Occipital lobe (tissue), 2 donors: Measurements from ENCODE around the gene PRM1. TPM values are rescaled to one million over a fixed set of nuclear protein-coding genes. Genes with fewer than 3 reads are reported as not detected.

Source experiments
- DNase-seq: peaks from one replicate; lab custom pipeline; 2025; lab: John Stamatoyannopoulos, UW
- total RNA-seq: library from RNA; depleted of rRNA; stranded (reverse); fragments of >200 nt; gene quantifications from one replicate; pipeline ENCODE4 v1.2.3, GENCODE V29; 2014

The PRM1 gene
- total RNA-seq, 1 donor from 2014 or later: not detected

DNA sequence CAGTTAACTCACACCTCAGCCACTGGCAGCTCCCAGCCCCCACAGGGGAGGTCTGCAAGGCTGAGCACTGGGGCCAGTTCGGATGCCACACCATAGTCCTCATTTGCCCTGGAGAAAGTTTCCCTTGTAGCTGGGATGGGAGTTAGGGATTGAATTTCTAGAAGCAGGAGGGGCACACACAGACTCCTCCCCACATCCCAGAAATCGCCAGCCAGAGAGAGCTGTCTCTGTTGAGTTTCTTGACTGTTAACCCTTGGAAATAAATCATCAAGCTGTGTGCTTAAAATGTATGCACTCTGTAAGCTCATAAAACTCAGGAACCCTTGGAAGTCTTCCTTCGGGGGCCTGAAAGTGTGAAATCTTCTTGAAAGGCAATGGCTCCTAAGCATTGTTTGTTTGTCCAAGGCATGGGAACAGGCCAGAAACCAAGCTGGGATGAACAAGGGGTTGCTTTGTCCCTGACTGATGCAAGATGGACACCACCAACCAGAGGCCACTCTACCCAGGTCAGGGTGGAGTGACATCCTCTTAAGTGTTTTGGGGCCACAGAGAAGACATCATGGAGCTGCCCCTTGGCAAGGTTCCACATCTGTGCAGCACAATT, 7.3 kb downstream of the PRM1 start:
- no peak for DNase-seq

DNA sequence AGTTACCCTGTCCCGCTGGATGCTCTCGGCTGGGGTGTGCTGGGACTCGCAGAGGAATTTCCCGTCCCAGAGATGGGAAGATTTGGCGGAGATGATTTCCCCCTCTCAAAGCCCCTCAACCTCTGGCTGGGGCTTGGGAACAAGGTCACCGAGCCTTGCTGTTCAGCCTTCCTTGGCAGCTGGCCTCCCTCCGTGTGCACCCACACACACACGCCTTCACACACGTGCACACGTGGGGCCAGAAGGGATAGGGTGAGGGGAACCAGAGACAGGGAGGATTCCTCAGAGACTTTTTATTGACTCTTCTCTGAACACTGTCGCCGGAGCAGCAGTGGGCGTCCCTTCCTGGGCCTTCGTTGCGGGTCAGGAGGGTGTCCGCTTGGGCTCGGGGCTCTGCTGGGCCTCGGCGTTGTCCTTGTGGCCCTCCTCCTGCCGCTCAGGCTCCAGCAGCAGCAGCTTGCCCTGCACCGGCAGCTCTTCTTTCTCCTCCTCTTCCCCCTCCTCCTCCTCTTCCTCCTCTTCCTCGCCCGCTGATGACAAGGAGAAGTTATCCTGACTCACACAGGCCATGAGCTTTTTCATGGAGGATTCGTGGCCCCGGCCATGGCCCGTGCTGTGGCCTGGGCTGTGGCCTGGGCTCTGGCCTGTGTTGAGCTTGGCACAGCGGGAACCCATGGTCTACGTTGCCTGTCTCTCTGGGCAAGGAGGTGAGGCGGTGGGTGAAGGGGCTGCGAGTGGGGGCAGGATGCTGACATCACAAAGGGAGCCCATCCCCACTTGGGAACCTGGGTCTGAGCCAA, 8.0 kb downstream of the PRM1 start, which contains the start of gene PRM3:
PRM3 (minus strand) TSS at position 709 of the 800 bp plus-strand sequence; CDS start at position 675, 34 bp downstream.
- DNase-seq: no peak

DNA sequence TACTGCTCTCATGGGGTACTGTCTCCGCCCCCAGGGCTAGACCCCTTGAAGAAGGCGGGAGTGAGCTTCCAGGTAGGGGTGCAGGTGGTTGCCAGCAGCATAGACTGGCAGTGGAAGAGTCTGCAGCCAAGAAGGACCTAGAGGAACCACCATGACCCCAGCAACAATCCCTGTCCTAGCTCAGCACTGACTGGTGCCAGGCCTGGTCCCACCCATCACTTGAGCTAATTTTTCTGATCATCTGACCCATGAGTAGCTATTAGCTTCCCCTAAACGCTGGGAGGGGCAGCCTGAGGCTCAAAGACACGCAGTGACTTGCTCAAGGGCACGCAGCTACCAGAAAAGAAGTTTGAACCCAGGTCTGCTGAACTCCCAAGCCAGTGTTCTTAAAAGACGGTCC, 8.6 kb downstream of the PRM1 start:
- DNase-seq: no peak

DNA sequence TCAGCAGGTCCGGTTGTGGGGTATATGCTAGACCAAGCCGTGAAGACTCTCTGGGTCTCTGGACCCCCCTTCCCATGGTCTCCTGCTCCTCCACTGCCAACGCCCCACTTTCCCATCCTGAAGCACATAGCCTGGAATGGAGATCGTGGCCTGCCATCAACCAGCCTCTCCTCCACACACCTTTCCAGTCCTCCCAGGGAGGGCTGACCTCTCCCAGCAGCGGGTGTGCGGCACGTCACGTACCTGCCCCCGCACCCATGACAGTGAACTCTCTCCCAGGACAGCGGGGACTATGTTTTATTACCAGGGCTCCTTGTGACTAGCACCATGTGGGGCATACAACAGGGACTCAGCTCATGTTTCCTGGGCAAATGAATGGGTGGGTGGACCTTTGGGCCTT, 9.5 kb downstream of the PRM1 start:
- no peak for DNase-seq

DNA sequence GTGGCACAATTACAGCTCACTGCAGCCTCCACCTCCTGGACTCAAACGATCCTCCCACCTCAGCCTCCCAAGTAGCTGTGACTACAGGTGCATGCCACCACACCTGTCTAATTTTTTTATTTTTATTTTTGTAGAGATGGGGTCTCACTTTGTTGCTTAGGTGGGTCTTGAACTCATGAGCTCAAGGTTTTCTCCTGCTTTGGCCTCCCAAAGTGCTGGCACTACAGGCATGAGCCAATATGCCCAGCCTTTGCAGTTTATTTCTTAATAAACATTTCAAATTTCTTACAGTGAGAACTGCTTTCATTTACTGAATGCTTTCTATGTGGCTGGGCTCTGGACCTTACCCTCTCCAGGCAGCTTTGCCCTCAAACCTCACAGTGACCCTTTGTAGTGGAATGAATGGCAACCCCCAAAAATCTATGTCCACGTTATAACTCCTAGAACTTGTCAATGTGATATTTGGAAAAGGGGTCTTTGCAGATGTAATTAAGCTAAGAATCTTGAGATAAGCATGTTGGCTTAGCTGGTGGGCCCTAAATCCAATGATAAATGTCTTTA, 10.4 kb downstream of the PRM1 start:
- no peak for DNase-seq

DNA sequence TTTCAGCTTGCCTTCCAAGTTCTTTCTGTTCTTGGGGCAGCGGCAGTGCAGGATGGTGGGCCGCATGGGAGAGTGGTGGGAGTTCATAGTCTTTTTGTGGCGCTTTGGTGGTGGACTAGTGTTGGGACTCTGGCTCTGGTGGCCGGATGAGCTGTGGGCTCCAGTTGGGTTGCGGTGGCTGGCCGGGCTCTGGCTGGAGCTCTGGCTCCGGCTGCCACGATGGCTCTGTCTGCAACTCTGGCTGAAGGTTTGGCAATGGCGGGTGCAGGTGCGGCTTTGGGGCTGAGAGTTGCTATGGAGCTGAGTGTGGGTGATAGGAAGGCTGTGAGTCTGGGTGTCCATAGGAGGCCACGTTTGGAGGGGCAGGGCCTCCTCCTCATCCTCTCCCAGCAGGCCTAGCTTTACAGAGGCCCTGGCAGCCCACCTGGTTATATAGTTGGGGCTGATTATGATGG, 12.2 kb downstream of the PRM1 start, which contains the start of gene TNP2:
TNP2 (minus strand) TSS at position 405 of the 455 bp plus-strand sequence; CDS start at position 342, 63 bp downstream.
- DNase-seq: no peak

DNA sequence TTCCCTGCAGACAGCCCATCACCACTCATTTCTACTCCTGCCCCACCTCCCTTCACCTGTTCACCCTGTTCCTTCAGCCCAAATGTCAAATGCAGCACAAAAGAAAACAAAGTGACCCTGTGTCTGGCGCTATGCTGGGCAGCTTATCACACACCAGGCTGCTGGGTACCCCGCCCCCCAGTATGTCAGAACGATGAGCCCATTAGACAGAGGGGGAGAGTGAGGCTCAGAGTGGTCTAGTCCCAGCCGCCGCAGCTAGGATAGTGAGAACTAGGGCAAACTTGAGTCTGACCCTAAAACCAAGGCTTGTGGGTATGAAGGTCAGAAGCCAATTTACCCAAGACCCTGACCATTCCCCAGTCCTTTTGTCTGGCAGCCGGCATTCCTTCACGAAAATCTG, 16.0 kb downstream of the PRM1 start:
- no peak for DNase-seq

DNA sequence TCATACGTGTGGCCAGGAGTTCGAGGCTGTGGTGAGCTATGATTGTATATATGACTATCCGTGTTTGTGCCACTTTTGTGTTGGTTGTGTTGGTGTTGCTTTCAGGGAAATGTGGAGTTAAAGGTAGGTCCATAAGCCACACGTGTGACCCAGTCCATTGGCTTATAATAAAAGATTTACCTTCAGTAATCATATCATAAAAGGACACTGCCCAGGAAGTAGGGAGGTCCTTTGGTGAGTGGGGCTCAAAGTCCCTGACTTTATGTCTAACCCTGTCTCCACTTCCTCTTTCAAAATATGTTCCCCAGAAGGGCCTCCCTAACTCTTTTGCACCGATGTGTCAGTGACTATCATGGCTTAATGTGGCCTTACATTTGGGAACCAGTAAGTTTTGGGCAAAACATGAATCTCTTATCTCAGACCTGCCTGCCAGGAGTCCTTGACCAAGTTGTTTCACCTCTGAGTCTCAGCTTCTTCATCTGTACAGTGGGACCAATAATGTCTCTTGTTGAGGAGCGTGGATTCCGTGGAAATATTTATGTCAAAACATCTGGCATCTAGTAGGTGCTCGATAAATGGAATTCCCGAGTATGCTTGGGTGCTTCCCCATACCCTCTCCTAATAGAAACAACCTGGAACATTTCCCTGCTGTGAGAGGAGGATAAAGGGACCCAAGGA, 16.8 kb downstream of the PRM1 start:
- DNase-seq: no peak

DNA sequence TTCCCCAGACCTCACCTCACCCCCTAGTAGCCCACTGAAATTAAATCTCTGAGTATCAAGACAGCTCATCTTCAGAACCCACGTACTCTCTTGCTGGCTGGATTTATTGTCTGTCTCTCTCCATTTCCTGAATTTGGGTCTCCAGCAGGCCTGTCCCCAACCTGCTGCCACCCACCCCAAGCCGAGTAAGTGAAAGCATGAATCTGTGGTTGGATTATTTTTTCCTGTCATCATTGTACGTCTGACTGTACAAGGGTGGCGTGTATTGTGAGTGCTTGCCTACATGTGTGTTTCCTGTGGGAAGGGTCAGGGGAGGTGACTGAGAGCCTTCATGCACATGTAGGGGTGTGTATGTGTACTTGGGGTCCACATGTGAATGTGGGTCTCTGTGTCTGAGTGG, 17.4 kb downstream of the PRM1 start:
- no peak for DNase-seq

DNA sequence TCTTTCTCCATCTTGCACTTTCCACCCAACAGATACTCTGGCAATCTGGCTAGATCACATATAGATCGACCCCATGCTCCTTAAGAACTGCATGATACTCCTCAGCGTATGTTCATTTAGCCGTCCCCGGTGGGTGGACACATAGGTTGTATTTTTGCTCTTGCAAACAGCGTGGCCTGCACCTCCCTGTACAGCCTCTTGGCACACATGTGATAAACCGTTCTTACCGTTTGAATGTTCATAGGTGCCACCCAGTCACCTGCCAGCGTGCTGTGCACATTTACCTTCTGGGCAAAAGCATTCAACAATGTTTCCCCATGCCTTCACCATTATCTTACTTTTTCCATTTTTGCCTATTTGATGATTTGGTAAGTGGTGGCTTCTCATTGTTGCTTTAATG, 18.2 kb downstream of the PRM1 start:
- no peak for DNase-seq

DNA sequence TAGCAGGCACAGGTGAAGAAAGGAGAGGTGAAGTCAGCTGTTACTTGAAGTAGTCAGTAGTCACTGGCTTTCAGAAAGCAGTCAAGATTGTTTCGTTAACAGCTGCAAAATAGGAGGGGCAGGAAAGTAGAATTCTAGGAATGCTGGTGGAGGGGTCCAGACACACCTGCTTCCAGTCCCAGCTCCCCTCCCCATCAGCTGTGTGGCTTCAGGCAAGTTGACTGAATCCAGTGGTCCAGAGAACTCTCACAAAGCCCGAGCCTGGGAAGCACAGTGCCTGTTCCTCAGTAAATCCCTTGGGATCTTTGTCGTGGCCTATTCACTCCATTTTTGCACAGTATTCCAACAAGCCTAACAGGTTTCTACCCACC, 20.5 kb downstream of the PRM1 start:
- DNase-seq: no peak

DNA sequence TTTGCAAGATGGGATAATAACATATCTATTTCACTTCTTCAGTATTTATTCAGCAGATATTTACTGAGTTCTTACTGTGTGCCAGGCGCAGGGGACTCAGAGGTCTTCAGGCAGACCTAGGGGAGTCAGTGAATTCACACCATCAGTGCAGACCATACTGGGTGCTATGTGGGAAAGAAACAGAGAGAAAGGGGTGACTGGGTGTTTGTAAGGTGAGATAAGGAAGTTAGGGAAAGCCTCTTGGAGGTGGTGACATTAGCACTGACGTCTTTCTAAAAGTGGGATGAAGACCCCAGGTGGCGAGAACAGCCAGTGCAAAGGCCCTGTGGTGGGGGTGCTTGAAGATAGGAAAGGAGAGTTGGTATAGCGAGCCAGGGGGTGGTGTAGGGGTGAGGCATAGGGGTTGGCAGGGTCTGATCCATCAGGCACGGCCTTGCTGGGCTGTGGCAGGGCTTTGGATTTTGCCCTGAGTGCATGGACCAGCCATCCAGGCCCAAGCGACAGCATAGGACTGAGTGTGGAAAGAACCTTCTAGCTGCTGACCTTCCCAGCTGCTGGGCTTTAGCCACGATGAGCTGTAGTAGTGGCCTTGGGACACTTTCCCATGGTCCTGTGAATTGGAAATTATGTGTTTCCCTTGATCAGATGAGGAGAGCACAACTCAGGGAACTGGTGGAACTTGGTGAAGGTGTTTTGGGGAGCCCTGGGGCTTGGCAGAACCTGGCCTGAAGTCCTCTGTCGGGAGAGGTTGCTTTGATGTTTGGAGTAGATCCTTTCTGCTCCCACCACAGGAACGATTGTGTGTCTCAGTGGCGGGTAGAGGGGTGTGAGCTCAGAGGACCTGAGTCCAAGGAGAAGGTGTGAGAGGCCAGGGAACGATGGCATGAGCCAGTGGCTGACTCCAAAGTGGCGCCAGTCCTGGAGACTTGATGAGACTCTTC, 21.2 kb downstream of the PRM1 start:
- no peak for DNase-seq

DNA sequence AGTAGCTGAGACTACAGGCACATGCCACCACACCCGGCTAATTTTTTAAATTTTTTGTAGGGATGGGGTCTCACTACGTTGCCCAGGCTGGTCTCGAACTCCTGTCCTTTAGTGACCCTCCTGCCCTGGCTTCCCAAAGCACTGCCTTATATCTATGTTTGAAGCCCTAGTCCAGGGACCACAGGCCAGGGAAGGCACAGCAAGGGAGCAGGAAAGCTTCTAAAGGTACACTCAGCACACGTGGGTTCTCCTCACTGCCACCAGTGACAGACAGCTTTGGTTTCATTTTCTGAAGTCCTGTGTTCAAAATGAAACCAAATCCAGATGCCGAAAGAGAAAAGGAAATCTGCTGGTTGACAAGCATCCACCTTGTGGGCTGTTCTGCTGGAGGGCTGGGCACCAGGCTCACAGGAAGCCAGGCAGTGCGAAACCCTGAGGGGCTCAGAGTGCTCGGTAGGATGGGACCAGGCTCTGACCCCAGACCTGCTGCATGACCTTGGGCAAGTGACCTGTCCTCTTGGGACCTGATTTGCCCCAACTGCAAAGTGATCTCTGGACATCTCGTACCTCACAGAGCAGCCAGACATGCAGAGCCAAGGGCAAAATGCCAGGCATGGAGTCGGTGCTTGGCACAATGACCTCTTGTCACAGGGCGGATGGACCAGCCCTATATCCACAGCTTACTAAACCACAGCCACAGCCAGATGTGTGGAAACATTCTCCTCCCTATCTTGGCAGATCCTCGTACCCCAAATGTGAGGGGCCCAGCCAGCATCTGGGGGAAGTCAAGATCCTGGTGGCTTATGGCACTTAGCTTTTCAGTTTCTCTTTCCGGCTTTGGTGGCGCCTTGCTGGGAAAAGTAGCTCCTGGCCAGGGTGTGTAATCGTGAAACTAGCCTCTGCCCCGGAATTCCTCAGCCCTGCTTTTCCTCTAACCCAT, 22.3 kb downstream of the PRM1 start:
- DNase-seq: peak; percentile 7

DNA sequence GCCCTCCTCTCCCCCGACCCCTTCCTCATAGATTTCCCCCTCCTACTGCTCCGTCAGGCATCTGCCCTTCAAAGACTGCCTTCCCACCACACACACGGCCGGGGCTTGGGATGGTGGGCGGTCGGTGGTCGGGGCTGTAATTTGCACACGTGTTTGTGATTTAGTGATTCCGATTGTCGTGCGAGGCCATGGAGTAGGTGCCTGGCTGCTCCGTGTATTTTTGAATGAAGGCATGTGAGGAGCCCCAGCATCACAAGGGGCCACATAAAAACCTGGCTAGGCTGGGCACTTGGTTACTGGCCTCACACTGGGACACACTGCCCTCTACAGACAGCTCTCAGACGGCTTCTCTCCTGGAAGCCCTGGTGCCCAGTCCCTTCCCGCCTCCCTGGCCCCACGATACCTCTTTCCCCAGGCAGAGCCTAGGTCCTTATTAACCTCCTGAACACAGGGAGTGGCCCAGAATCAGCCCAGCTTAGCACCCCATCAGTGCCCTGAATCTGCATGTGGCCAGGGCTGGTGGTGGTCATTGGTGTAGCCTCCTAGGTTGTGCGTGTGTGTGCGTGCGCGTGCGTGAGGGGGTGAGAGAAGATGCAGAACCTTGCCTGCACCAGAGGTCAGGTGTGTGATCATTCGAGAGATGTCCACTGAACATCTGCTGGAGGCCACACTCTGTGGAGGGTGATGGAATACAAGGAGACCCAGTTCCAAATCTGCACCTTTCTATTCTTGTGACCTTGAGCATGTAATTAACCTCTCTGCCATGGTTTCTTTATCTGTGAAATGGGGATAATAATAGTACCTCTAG, 23.8 kb downstream of the PRM1 start:
- peak; percentile 35 for DNase-seq

DNA sequence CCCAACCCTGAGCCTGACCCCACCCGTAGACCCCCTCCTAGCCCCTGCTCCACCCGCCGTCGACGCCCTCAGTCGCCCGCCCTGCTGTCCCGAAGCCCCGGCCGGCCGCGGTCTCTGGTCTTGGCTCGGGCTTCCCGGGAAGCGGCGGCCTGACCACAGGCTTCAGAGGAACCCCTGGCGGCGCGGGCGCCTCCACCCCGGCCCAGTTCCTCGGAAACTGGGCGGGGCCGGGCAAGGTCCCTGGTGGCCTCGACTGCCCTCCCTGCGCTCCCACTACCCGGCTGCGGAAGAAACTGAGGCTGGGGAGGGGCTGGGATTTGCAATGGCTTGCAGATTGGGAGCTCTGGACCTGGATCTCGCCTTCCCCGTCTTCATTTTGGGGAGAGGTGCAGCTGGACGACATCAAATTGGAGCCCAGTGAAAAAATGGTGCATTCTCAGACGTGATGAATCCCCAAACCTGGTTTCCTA, 24.4 kb downstream of the PRM1 start:
- no peak for DNase-seq

DNA sequence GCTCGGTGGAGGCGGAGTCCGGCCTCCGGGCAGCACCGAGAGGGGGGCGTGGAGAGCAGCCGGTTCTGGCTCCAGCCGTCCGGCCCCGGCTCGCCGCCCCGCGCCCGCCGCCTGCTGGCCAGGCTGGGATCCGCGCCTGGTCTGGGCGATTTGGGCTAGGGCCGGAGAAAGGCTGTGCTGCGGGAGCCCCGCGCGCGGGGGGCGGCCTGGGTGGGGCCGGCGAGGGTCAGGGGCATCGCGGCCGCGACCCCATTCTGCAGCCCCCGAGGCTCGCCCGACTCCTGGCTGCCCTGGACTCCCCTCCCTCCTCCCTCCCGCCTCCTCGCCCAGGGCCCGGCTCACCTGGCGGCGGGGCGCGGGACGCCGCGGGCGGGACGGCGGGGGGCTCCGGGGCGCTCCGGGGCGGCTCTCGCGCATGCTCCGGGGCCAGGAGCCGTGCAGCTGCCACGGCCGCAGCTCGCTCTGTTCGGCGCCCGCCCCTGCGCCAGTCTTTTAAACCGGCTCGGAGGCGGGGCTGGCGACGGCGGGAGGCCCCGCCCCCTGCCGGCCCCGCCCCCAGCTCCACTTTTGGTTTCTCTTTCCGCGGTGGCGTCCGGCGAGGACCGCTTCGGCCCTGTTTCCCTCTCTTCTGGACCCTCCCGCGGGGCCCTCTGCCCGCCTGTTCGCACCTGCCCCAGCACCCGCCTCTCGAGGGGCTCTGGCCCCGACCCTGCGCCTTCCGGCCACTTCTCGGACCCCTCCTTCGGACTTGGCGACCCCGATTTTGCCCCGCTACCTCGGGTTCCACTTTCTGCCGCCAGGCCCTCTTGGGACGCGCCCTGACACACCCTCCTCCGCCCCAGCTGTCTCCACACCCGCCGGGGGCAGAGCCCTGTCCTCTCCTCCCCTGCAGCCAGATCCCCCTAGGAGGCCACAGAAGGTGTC, 25.1 kb downstream of the PRM1 start, which contains the start of gene SOCS1:
SOCS1 (minus strand) TSS at position 468 of the 924 bp plus-strand sequence. CDS start 726 bp downstream, outside the sequence.
- peak; percentile 42 for DNase-seq

DNA sequence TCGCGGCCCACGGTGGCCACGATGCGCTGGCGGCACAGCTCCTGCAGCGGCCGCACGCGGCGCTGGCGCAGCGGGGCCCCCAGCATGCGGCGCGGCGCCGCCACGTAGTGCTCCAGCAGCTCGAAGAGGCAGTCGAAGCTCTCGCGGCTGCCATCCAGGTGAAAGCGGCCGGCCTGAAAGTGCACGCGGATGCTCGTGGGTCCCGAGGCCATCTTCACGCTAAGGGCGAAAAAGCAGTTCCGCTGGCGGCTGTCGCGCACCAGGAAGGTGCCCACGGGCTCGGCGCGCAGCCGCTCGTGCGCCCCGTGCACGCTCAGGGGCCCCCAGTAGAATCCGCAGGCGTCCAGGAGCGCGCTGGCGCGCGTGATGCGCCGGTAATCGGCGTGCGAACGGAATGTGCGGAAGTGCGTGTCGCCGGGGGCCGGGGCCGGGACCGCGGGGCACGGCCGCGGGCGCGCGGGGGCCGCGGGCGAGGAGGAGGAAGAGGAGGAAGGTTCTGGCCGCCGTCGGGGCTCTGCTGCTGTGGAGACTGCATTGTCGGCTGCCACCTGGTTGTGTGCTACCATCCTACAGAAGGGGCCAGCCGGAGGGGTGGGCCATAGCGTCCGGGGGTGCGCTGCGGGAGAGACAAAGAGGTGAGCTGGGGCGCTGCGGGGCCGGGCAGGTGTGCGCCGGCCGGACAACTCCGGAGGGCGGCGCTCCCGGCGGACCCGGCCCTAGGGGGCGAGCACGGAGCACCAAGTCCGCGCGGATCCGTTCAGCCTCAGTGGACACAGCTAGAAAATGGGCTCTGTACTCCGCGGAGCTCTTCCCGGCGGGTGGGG, 26.0 kb downstream of the PRM1 start:
- no peak for DNase-seq
